Head of caudate nucleus (tissue), 42 donors: ENCODE results near the gene MYRIP.
"Not testable (repeated sequence)": the region's sequence is repeated elsewhere in the genome, so short reads cannot be mapped to it uniquely, and the experiment has no call there.

ENCODE experiments used
- DNase-seq, 42 donors: peaks; one replicate each; pipeline versions ENCODE4 v3.0.0 to v3.0.0-alpha.2; 2020 to 2021; ENCODE audit warnings: mixed read lengths in 7 of 42
- intact Hi-C: fragments of 100-400 bp; cut with DNase I; formaldehyde crosslinking; loops from one replicate; pipeline ENCODE4 v1.15.0; 2022

Gene MYRIP

GRCh38 chr3:40008796-40009195 is 199.4 kb downstream of the MYRIP start:
- intact Hi-C loops, result no loop called here
- DNase-seq, result no peak

- intact Hi-C loops, result no loop called here
- DNase-seq, result peak in 14 of 42 donors; percentile 1 to 62 (median 20)
Measured at GRCh38 chr3:40009991-40010390, 200.6 kb downstream of the MYRIP start.

- DNase-seq, result no peak
- intact Hi-C loops, result no loop called here
Measured at GRCh38 chr3:40012381-40012780, 203.0 kb downstream of the MYRIP start.

- intact Hi-C loops, result no loop called here
- DNase-seq, result no peak
Measured at GRCh38 chr3:40016391-40016790, 207.0 kb downstream of the MYRIP start.

- intact Hi-C loops, result no loop called here
- DNase-seq, result no peak
Measured at GRCh38 chr3:40018369-40018768, 209.0 kb downstream of the MYRIP start.

- intact Hi-C loops, result no loop called here
- no peak for DNase-seq
Measured at GRCh38 chr3:40019376-40019775, 210.0 kb downstream of the MYRIP start.

- intact Hi-C loops, result no loop called here
- DNase-seq, result no peak
Measured at GRCh38 chr3:40020689-40021088, 211.3 kb downstream of the MYRIP start.

GRCh38 chr3:40021338-40021737 is 211.9 kb downstream of the MYRIP start:
- intact Hi-C loops, result no loop called here

GRCh38 chr3:40022297-40022827 is 213.0 kb downstream of the MYRIP start:
- DNase-seq, result no peak
- intact Hi-C loops, result no loop called here

More at GRCh38 chr3:40021338-40021737, 211.9 kb downstream of the MYRIP start:
- peak in 1 of 42 donors; percentile 13 for DNase-seq

- DNase-seq, result no peak
Measured at GRCh38 chr3:40024526-40024925, 215.1 kb downstream of the MYRIP start.

GRCh38 chr3:40025892-40026291 is 216.5 kb downstream of the MYRIP start:
- DNase-seq, intact Hi-C loops: not testable (repeated sequence)

More at GRCh38 chr3:40024526-40024925, 215.1 kb downstream of the MYRIP start:
- intact Hi-C loops, result no loop called here

- DNase-seq, result no peak
- intact Hi-C loops, result no loop called here
Measured at GRCh38 chr3:40035177-40035576, 225.8 kb downstream of the MYRIP start.

- intact Hi-C loops, result no loop called here
- DNase-seq, result no peak
Measured at GRCh38 chr3:40037582-40037981, 228.2 kb downstream of the MYRIP start.

GRCh38 chr3:40042752-40043443 is 233.5 kb downstream of the MYRIP start:
- DNase-seq, result no peak
- intact Hi-C loops, result no loop called here

- intact Hi-C loops, result no loop called here
- peak in 11 of 42 donors; percentile 3 to 51 (median 19) for DNase-seq
Measured at GRCh38 chr3:40043444-40043755, 234.0 kb downstream of the MYRIP start.

GRCh38 chr3:40044487-40044886 is 235.1 kb downstream of the MYRIP start:
- intact Hi-C loops, result no loop called here
- DNase-seq, result no peak

- no peak for DNase-seq
- intact Hi-C loops, result no loop called here
Measured at GRCh38 chr3:40045051-40045450, 235.6 kb downstream of the MYRIP start.

- intact Hi-C loops, result no loop called here
- no peak for DNase-seq
Measured at GRCh38 chr3:40046149-40046548, 236.7 kb downstream of the MYRIP start.

- intact Hi-C loops, result no loop called here
Measured at GRCh38 chr3:40047406-40047805, 238.0 kb downstream of the MYRIP start.

GRCh38 chr3:40053663-40054062 is 244.3 kb downstream of the MYRIP start:
- DNase-seq, result no peak
- intact Hi-C loops, result no loop called here

More at GRCh38 chr3:40047406-40047805, 238.0 kb downstream of the MYRIP start:
- DNase-seq, result no peak

- peak in 9 of 42 donors; percentile 7 to 40 (median 17) for DNase-seq
- intact Hi-C loops, result no loop called here
Measured at GRCh38 chr3:40054568-40055222, 245.3 kb downstream of the MYRIP start.
